Muscle of leg (tissue), 11 donors: Measurements from ENCODE around the gene CCR2. TPM values are rescaled to one million over a fixed set of nuclear protein-coding genes. Genes with fewer than 3 reads are reported as not detected.
"Not testable (repeated sequence)": the region's sequence is repeated elsewhere in the genome, so short reads cannot be mapped to it uniquely, and the experiment has no call there.

Experiments
- DNase-seq: peaks from one replicate; pipeline ENCODE4 v3.0.0; 2013
- H3K27ac ChIP-seq: one replicate; pipeline ENCODE4 v1.5.1; 2013; ENCODE audit warnings: mild to moderate bottlenecking, low read length, control low read depth
- H3K27me3 ChIP-seq: one replicate; pipeline ENCODE4 v1.6.1; 2013; ENCODE audit warnings: low read length; ENCODE audit not compliant: control insufficient read depth, insufficient read depth
- H3K36me3 ChIP-seq: one replicate; pipeline ENCODE4 v1.6.1; 2013; ENCODE audit warnings: low read length; ENCODE audit not compliant: control insufficient read depth, insufficient read depth
- H3K4me1 ChIP-seq: one replicate; pipeline ENCODE4 v1.6.1; 2013; ENCODE audit warnings: low read length; ENCODE audit not compliant: control insufficient read depth, insufficient read depth
- H3K4me3 ChIP-seq: one replicate; pipeline ENCODE4 v1.5.1; 2013; ENCODE audit warnings: low read length, control low read depth
- H3K9me3 ChIP-seq: replicated peaks from 2 replicates; pipeline ENCODE4 v1.6.1; 2013; ENCODE audit warnings: low read depth, low read length; ENCODE audit not compliant: control insufficient read depth
- WGBS: methylation state at CpG from one replicate; pipeline ENCODE4 v1.1.5; 2013; ENCODE audit warnings: missing lambda C conversion rate; ENCODE audit not compliant: insufficient coverage; 5-methylcytosine and 5-hydroxymethylcytosine counted together
- polyA plus RNA-seq, 8 donors: library from polyadenylated mRNA; unstranded; fragments of 120-200 nt; gene quantifications; one replicate each; pipeline versions ENCODE4 v1.2.1 to v1.2.3, GENCODE V29; 2013; ENCODE audit warnings: inconsistent platforms in 1 of 8, low replicate concordance in 1 of 8; ENCODE audit not compliant: insufficient read length in 8 of 8, insufficient read depth in 1 of 8
- total RNA-seq: library from RNA; stranded (reverse); fragments of 120-200 nt; gene quantifications from one replicate; pipeline ENCODE4 v1.2.4, GENCODE V29; 2013

The CCR2 gene
- total and polyA plus RNA-seq, 9 donors: 0.35 to 1.7 (median 0.76) TPM

- DNase-seq: no peak
- no peak overlapping the region for H3K4me3 ChIP-seq
- no peaks in the 10 kb centered on the region for H3K4me1 ChIP-seq
- H3K27ac ChIP-seq: no peak overlapping the region
- H3K9me3 ChIP-seq: no peaks in the 10 kb centered on the region
- WGBS: 65% methylated on average over 2 of the region's 8 CpGs
- H3K27me3 ChIP-seq: peaks cover 4% of the 10 kb centered on the region
- no peaks in the 10 kb centered on the region for H3K36me3 ChIP-seq
Measured at GRCh38 chr3:46400000-46400734, 46.3 kb downstream of the CCR2 start.

- Histone ChIP-seq H3K27me3 (peaks cover 4% of the 10 kb centered on the region), H3K4me3 (no peak overlapping the region), H3K4me1 (no peaks in the 10 kb centered on the region), H3K27ac (no peak overlapping the region), H3K36me3 (no peaks in the 10 kb centered on the region), H3K9me3 (no peaks in the 10 kb centered on the region)
- DNase-seq: no peak
- 65% methylated on average over 4 of the region's 5 CpGs for WGBS
Measured at GRCh38 chr3:46400846-46401245, 46.9 kb downstream of the CCR2 start.

- Histone ChIP-seq H3K4me1 (no peaks in the 10 kb centered on the region), H3K27ac (no peak overlapping the region), H3K9me3 (no peaks in the 10 kb centered on the region), H3K4me3 (no peak overlapping the region), H3K27me3 (peaks cover 4% of the 10 kb centered on the region), H3K36me3 (no peaks in the 10 kb centered on the region)
- WGBS: 80% methylated on average over 1 of the region's 2 CpGs
- DNase-seq: no peak
Measured at GRCh38 chr3:46401579-46401978, 47.7 kb downstream of the CCR2 start.

- H3K27ac ChIP-seq, H3K9me3 ChIP-seq, H3K27me3 ChIP-seq, H3K4me1 ChIP-seq, DNase-seq, H3K36me3 ChIP-seq, H3K4me3 ChIP-seq: not testable (repeated sequence)
- WGBS: no CpG with 5 or more reads among the region's 4 CpGs
Measured at GRCh38 chr3:46402902-46403301, 49.0 kb downstream of the CCR2 start.

- Histone ChIP-seq H3K4me3 (no peak overlapping the region), H3K9me3 (no peaks in the 10 kb centered on the region), H3K4me1 (peaks cover 14% of the 10 kb centered on the region), H3K27ac (peak overlapping the region; percentile 35), H3K36me3 (no peaks in the 10 kb centered on the region), H3K27me3 (peaks cover 4% of the 10 kb centered on the region)
- DNase-seq: peak; percentile 73
- WGBS: 27% methylated on average over 5 of the region's 11 CpGs
Measured at GRCh38 chr3:46405301-46406019, 51.5 kb downstream of the CCR2 start.

GRCh38 chr3:46406443-46406787 is 52.5 kb downstream of the CCR2 start:
- WGBS: 70% methylated on average over 4 of the region's 4 CpGs
- Histone ChIP-seq H3K27ac (peak overlapping the region; percentile 54), H3K27me3 (peaks cover 2% of the 10 kb centered on the region), H3K36me3 (no peaks in the 10 kb centered on the region), H3K9me3 (no peaks in the 10 kb centered on the region), H3K4me3 (no peak overlapping the region), H3K4me1 (peaks cover 14% of the 10 kb centered on the region)
- DNase-seq: peak; percentile 36

- Histone ChIP-seq H3K4me1 (peaks cover 14% of the 10 kb centered on the region), H3K4me3 (peak within 1 kb of the TSS; percentile 6), H3K36me3 (no peaks in the 10 kb centered on the region), H3K27ac (peak within 1 kb of the TSS; percentile 54), H3K27me3 (peaks cover 2% of the 10 kb centered on the region), H3K9me3 (no peaks in the 10 kb centered on the region)
- peak; percentile 72 for DNase-seq
- 46% methylated on average over 15 of the region's 20 CpGs for WGBS
Measured at GRCh38 chr3:46406788-46407611, 53.1 kb downstream of the CCR2 start, which contains the start of the genes CCR5AS and CCRL2. Gene CCR5AS, minus strand, starts transcription at chr3:46407066. Gene CCRL2, plus strand, starts transcription at chr3:46407259. Its CDS starts 821 bp downstream, at chr3:46408080.

- WGBS: 80% methylated on average over 1 of the region's 7 CpGs
- no peak overlapping the region for H3K4me3 ChIP-seq
Measured at GRCh38 chr3:46407970-46408369, 54.1 kb downstream of the CCR2 start.

GRCh38 chr3:46408853-46409252 is 54.9 kb downstream of the CCR2 start:
- 89% methylated on average over 3 of the region's 7 CpGs for WGBS
- no peak for DNase-seq
- Histone ChIP-seq H3K4me3 (no peak overlapping the region), H3K27ac (no peak overlapping the region), H3K36me3 (no peaks in the 10 kb centered on the region), H3K9me3 (no peaks in the 10 kb centered on the region), H3K4me1 (peaks cover 17% of the 10 kb centered on the region), H3K27me3 (no peaks in the 10 kb centered on the region)

More at GRCh38 chr3:46407970-46408369, 54.1 kb downstream of the CCR2 start:
- Histone ChIP-seq H3K27ac (peak overlapping the region; percentile 37), H3K27me3 (peaks cover 2% of the 10 kb centered on the region), H3K36me3 (no peaks in the 10 kb centered on the region), H3K4me1 (peaks cover 17% of the 10 kb centered on the region), H3K9me3 (no peaks in the 10 kb centered on the region)
- peak; percentile 71 for DNase-seq
